ENCODE results near the gene SSX1. TPM values are rescaled to one million over a fixed set of nuclear protein-coding genes. Genes with fewer than 3 reads are reported as not detected.
A peak's percentile ranks its signal among the peaks of the same experiment; 100 is the strongest.
"Not testable (repeated sequence)": the region's sequence is repeated elsewhere in the genome, so short reads cannot be mapped to it uniquely, and the experiment has no call there.

SSX1 gene
- total and polyA plus RNA-seq, 9 of the 15 experiments (the other 6 are each of a cell fraction or from before 2014, with no cell fraction given), result 15.2 to 221 (median 115) TPM

DNA sequence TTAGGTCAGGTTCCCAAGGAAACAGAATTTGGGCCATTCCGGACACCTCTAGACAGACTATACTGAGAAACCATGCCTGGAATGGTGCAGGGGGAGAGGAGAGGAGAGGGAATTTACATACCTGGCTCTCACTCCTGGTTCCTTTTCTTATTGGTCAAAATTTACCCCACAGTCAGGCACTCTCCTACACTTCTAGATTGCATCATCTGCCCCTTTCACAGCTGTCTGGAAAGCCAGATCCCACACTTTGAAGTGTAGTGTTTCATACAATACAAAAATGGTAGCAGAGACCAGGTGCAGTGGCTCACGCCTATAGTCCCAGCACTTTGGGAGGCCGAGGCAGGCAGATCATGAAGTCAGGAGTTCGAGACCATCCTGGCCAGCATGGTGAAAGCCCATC, 31.0 kb upstream of the SSX1 start:
- H3K27ac ChIP-seq (ENCODE audit: extremely low read depth, low read depth, low read length); H3K79me2 ChIP-seq (ENCODE audit: control insufficient read depth, insufficient read depth, low read length); intact Hi-C loops (cut with micrococcal nuclease); CTCF ChIA-PET (ENCODE audit: low intra/inter-chr PET ratio); H2AFZ ChIP-seq (ENCODE audit: low read depth, low read length); H3K9me3 ChIP-seq (replicated peaks; ENCODE audit: control insufficient read depth, insufficient read depth, low read depth, low read length); H3K9me1 ChIP-seq (ENCODE audit: control insufficient read depth, insufficient read depth, low read length); BruUV-seq (replicated peaks); in situ Hi-C loops (cut with MboI); DNase-seq (ENCODE audit: extremely low read depth in 1 of 4, low spot score in 3 of 4); FAIRE-seq; H3K27me3 ChIP-seq (ENCODE audit: control insufficient read depth in 2 of 2, insufficient read depth in 2 of 2, low read length in 2 of 2); H3K4me2 ChIP-seq (ENCODE audit: insufficient read depth, low read length); H3K9ac ChIP-seq (ENCODE audit: insufficient read depth in 1 of 2, low read depth in 2 of 2, low read length in 2 of 2); H4K20me1 ChIP-seq (replicated peaks; ENCODE audit: control insufficient read depth, insufficient read depth, low read length); ATAC-seq; H3K4me3 ChIP-seq; H3K4me1 ChIP-seq (replicated peaks in 1 of 2; ENCODE audit: control insufficient read depth in 2 of 2, insufficient read depth in 2 of 2, low read length in 2 of 2); H3K36me3 ChIP-seq (ENCODE audit: control insufficient read depth, insufficient read depth, low read length); TF ChIP-seq CEBPG (CRISPR knock-in tag; IDR thresholded peaks at IDR 0.05); ATF3 (CRISPR knock-in tag; conservative IDR thresholded peaks at IDR 0.05): not testable (repeated sequence)
- TF ChIP-seq CEBPG (tag; conservative IDR thresholded peaks at IDR 0.05 in 1 of 2, IDR thresholded peaks at IDR 0.05 in 1 of 2) (peak in 1 of 2 experiments; percentile 51; a peak in 1 of 4 replicates), ATF3 (IDR thresholded peaks at IDR 0.05) (peak; percentile 69)
- POLR2A ChIA-PET, result interaction anchor here (0.8 kb wide), 1 partner anchor 770 kb away, joined by 3 read pairs; no protein-coding TSS in a partner anchor
- 4% methylated on average over 3 of the region's 4 CpGs for WGBS (ENCODE audit: insufficient coverage, low coverage, missing lambda C conversion rate)

DNA sequence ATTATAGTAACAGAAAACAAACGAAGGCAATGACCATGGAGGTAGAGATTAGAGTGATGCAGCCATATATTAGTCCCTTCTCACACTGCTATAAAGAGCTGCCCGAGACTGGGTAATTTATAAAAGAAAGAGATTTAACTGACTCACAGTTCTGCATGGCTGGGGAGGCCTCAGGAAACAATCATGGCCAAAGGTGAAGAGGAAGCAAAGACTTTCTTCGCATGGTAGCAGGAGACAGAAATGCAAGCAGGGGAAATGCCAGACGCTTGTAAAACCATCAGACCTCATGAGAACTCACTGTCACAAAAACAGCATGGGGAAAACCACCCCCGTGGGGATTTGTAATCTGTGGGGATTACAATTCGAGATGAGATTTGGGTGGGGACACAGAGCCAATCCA, 2.2 kb upstream of the SSX1 start:
- POLR2A ChIA-PET; H3K9ac ChIP-seq (ENCODE audit: insufficient read depth in 1 of 2, low read depth in 2 of 2, low read length in 2 of 2); H3K4me3 ChIP-seq; ATAC-seq; H4K20me1 ChIP-seq (replicated peaks; ENCODE audit: control insufficient read depth, insufficient read depth, low read length); in situ Hi-C loops (cut with MboI); CTCF ChIA-PET (ENCODE audit: low intra/inter-chr PET ratio); H2AFZ ChIP-seq (ENCODE audit: low read depth, low read length); H3K27ac ChIP-seq (ENCODE audit: extremely low read depth, low read depth, low read length); intact Hi-C loops (cut with micrococcal nuclease); FAIRE-seq; DNase-seq (ENCODE audit: extremely low read depth in 1 of 4, low spot score in 3 of 4); H3K27me3 ChIP-seq (ENCODE audit: control insufficient read depth in 2 of 2, insufficient read depth in 2 of 2, low read length in 2 of 2); H3K4me2 ChIP-seq (ENCODE audit: insufficient read depth, low read length); H3K9me1 ChIP-seq (ENCODE audit: control insufficient read depth, insufficient read depth, low read length); H3K4me1 ChIP-seq (replicated peaks in 1 of 2; ENCODE audit: control insufficient read depth in 2 of 2, insufficient read depth in 2 of 2, low read length in 2 of 2); BruUV-seq (replicated peaks); H3K9me3 ChIP-seq (replicated peaks; ENCODE audit: control insufficient read depth, insufficient read depth, low read depth, low read length): not testable (repeated sequence)
- Histone ChIP-seq H3K79me2 (ENCODE audit: control insufficient read depth, insufficient read depth, low read length) (peaks cover 24% of the 10 kb centered on the region), H3K36me3 (ENCODE audit: control insufficient read depth, insufficient read depth, low read length) (peaks cover 12% of the 10 kb centered on the region; the same call in 1 of the 3 replicates)
- WGBS (ENCODE audit: insufficient coverage, low coverage, missing lambda C conversion rate), result 15% methylated on average over 4 of the region's 6 CpGs

DNA sequence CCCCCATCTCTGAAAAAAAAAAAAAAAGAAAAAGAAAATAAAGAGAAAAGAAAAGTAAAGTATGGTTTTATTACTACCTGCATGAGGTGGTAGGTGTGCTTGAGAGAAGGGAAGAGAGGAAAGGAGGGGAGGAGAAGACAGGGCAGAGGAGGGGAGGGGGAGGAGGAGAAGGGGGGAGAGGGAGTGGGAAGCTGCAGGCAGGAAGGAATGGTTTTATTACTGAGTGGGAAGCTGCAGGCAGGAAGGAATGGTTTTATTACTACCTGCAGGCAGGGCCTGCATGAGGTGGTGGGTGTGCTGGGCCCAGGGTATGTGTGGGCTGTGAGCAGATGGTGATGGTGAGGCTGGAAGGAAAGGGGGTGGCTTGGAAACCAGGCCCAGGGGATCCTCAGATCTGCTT, 19.2 kb downstream of the SSX1 start:
- intact Hi-C loops (cut with micrococcal nuclease); H3K27me3 ChIP-seq (ENCODE audit: control insufficient read depth in 2 of 2, insufficient read depth in 2 of 2, low read length in 2 of 2); H3K4me3 ChIP-seq; H2AFZ ChIP-seq (ENCODE audit: low read depth, low read length); H3K27ac ChIP-seq (ENCODE audit: extremely low read depth, low read depth, low read length); FAIRE-seq; H3K4me1 ChIP-seq (replicated peaks in 1 of 2; ENCODE audit: control insufficient read depth in 2 of 2, insufficient read depth in 2 of 2, low read length in 2 of 2); BruUV-seq (replicated peaks); DNase-seq (ENCODE audit: extremely low read depth in 1 of 4, low spot score in 3 of 4); H4K20me1 ChIP-seq (replicated peaks; ENCODE audit: control insufficient read depth, insufficient read depth, low read length); H3K9me3 ChIP-seq (replicated peaks; ENCODE audit: control insufficient read depth, insufficient read depth, low read depth, low read length); H3K79me2 ChIP-seq (ENCODE audit: control insufficient read depth, insufficient read depth, low read length); POLR2A ChIA-PET; H3K36me3 ChIP-seq (ENCODE audit: control insufficient read depth, insufficient read depth, low read length); ATAC-seq; H3K9ac ChIP-seq (ENCODE audit: insufficient read depth in 1 of 2, low read depth in 2 of 2, low read length in 2 of 2); H3K4me2 ChIP-seq (ENCODE audit: insufficient read depth, low read length); CTCF ChIA-PET (ENCODE audit: low intra/inter-chr PET ratio); H3K9me1 ChIP-seq (ENCODE audit: control insufficient read depth, insufficient read depth, low read length); in situ Hi-C loops (cut with MboI): not testable (repeated sequence)

All from K562 (cell line).